H1 (cell line): ENCODE measurements around the gene VPS72. TPM values are rescaled to one million over a fixed set of nuclear protein-coding genes. Genes with fewer than 3 reads are reported as not detected.

Experiments
- BRCA1 ChIP-seq: IDR thresholded peaks from 2 replicates; pipeline ENCODE4 v1.6.1; 2012; ENCODE audit warnings: low read depth, low read length, improper control_type of control experiment
- CHD2 ChIP-seq: IDR thresholded peaks from 2 replicates; pipeline ENCODE4 v1.6.1; 2012; ENCODE audit warnings: low read length, improper control_type of control experiment
- CHD7 ChIP-seq: fragments of 300-600 bp; sonication (generic); IDR thresholded peaks from 2 replicates; pipeline ENCODE4 v1.7.1; 2012; ENCODE audit warnings: low read length, moderate library complexity, mild to moderate bottlenecking, inconsistent platforms; ENCODE audit not compliant: insufficient replicate concordance
- CREB1 ChIP-seq: IDR thresholded peaks from 2 replicates; pipeline ENCODE4 v1.6.1; 2012; ENCODE audit warnings: inconsistent platforms
- HDAC2 ChIP-seq, 2 experiments: fragments of 300-600 bp in 1 of 2; sonication (generic) in 1 of 2; IDR thresholded peaks; 2 replicates each; pipeline ENCODE4 v1.6.1; 2011 to 2012; ENCODE audit warnings: low read depth in 2 of 2, low read length in 2 of 2, mild to moderate bottlenecking in 2 of 2, moderate library complexity in 2 of 2, borderline replicate concordance in 1 of 2, inconsistent platforms in 1 of 2
- HDAC6 ChIP-seq: IDR thresholded peaks from one replicate; pipeline ENCODE4 v1.7.1; 2012; ENCODE audit warnings: low read depth, mild to moderate bottlenecking, inconsistent platforms, low read length, moderate library complexity
- KDM4A ChIP-seq: IDR thresholded peaks from one replicate; pipeline ENCODE4 v1.7.1; 2012; ENCODE audit warnings: low read depth, mild to moderate bottlenecking, moderate library complexity, low read length, inconsistent platforms; ENCODE audit not compliant: severe bottlenecking
- NRF1 ChIP-seq: IDR thresholded peaks from 2 replicates; pipeline ENCODE4 v1.6.1; 2011; ENCODE audit warnings: mild to moderate bottlenecking, low read depth, low read length, improper control_type of control experiment
- RBBP5 ChIP-seq: IDR thresholded peaks from 2 replicates; pipeline ENCODE4 v1.7.1; 2012; ENCODE audit warnings: low read depth, mild to moderate bottlenecking, inconsistent platforms, low read length, moderate library complexity, borderline replicate concordance
- SAP30 ChIP-seq: fragments of 300-600 bp; sonication (generic); IDR thresholded peaks from 2 replicates; pipeline ENCODE4 v1.7.1; 2012; ENCODE audit warnings: low read length, moderate library complexity, mild to moderate bottlenecking, inconsistent platforms; ENCODE audit not compliant: insufficient read depth, insufficient replicate concordance
- SP1 ChIP-seq: IDR thresholded peaks from 2 replicates; pipeline ENCODE4 v1.6.1; 2011; ENCODE audit warnings: low read depth, low read length
- TBP ChIP-seq: IDR thresholded peaks from 2 replicates; pipeline ENCODE4 v1.6.1; 2011; ENCODE audit warnings: low read depth, low read length, improper control_type of control experiment
- polyA plus RNA-seq, 7 experiments: library from polyadenylated mRNA; depleted of rRNA in 3 of 7; stranded (reverse) in 5 of 7; unstranded in 2 of 7; fragments of >200 nt in 5 of 7; fragments of 200-250 nt in 2 of 7; gene quantifications; 1 replicate in 5 of 7; 2 replicates in 1 of 7; 4 replicates in 1 of 7; pipeline versions ENCODE4 v1.2.1 to v1.2.3, GENCODE V29; 2011 to 2013; ENCODE audit warnings: missing spikeins in 2 of 7, mixed read lengths in 2 of 7
- total RNA-seq: library from RNA; stranded (reverse); fragmentation: NEBNext Ultra II Directional; extraction: Animal tissue kit (Norgen Biotek cat#: 25700); gene quantifications from 2 replicates; pipeline ENCODE4 v1.2.1, GENCODE V29; 2021

The VPS72 gene
- total and polyA plus RNA-seq, 2 of the 8 experiments (the other 6 are each of a cell fraction or from before 2014, with no cell fraction given): 86.6 to 121 TPM

- TF ChIP-seq CHD7: no peak
- TF ChIP-seq CREB1: no peak
- no peak for TF ChIP-seq SP1
- no peak for TF ChIP-seq NRF1
- TF ChIP-seq TBP: no peak
- no peak for TF ChIP-seq BRCA1
- TF ChIP-seq CHD2: no peak
- no peak for TF ChIP-seq RBBP5
- TF ChIP-seq KDM4A: no peak
- TF ChIP-seq SAP30: no peak
- TF ChIP-seq HDAC6: no peak
- TF ChIP-seq HDAC2 (IDR thresholded peaks at IDR 0.05; ENCODE audit: borderline replicate concordance in 1 of 2, low read depth in 2 of 2, low read length in 2 of 2): no peak
Observed at GRCh38 chr1:151156515-151156819, 33.5 kb downstream of the VPS72 start, which contains the start of gene TNFAIP8L2 (continued).
